HepG2 (cell line): Measurements from ENCODE around the gene TOP1.

ENCODE experiments used
- ERF ChIP-seq: IDR thresholded peaks from 2 replicates; pipeline ENCODE4 v1.6.1; 2018; ENCODE audit warnings: missing biosample characterization, missing genetic modification reagents
- HCFC1 ChIP-seq: fragments of 150-350 bp; IDR thresholded peaks from 2 replicates; pipeline ENCODE4 v1.6.1; 2014; ENCODE audit warnings: low read depth, low read length
- TAF1 ChIP-seq: sonication (generic); formaldehyde crosslinking; IDR thresholded peaks from 2 replicates; pipeline ENCODE4 v1.4.0; 2020; ENCODE audit warnings: missing genetic modification reagents
- TARDBP ChIP-seq: sonication (generic); formaldehyde crosslinking; IDR thresholded peaks from 2 replicates; pipeline ENCODE4 v1.8.0; 2022; ENCODE audit warnings: mild to moderate bottlenecking, missing genetic modification reagents
- ZFP1 ChIP-seq: IDR thresholded peaks from 2 replicates; pipeline ENCODE4 v1.6.1; 2016
- ZNF644 ChIP-seq: IDR thresholded peaks from 2 replicates; pipeline ENCODE4 v1.6.1; 2016; ENCODE audit warnings: low read depth
- TF ChIP-seq, protein P1 (sequence below): sonication (generic); formaldehyde crosslinking; IDR thresholded peaks from 2 replicates; pipeline ENCODE4 v1.4.0; 2020; ENCODE audit warnings: missing genetic modification reagents

GRCh38 chr20:41045671-41046070 is 17.0 kb downstream of the TOP1 start:
- TF ChIP-seq ERF (no peak), TAF1 (no peak), ZFP1 (CRISPR knock-in tag) (no peak), TARDBP (CRISPR knock-in tag) (no peak), ZNF644 (CRISPR knock-in tag) (no peak), HCFC1 (no peak)
- TF ChIP-seq, protein P1, sequence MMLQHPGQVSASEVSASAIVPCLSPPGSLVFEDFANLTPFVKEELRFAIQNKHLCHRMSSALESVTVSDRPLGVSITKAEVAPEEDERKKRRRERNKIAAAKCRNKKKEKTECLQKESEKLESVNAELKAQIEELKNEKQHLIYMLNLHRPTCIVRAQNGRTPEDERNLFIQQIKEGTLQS (CRISPR knock-in tag): no peak
